Rectal smooth muscle tissue (tissue), 1 donor: ENCODE results near the gene FAM210B.
A peak's percentile ranks its signal among the peaks of the same experiment; 100 is the strongest.

Source experiments
- H3K27ac ChIP-seq: one replicate; pipeline ENCODE4 v1.7.0; 2013; ENCODE audit warnings: low read depth, low read length, inconsistent platforms
- H3K27me3 ChIP-seq: one replicate; pipeline ENCODE4 v1.7.0; 2013; ENCODE audit warnings: low read length; ENCODE audit not compliant: control insufficient read depth, insufficient read depth
- H3K36me3 ChIP-seq: one replicate; pipeline ENCODE4 v1.7.0; 2013; ENCODE audit warnings: low read length; ENCODE audit not compliant: control insufficient read depth, insufficient read depth
- H3K4me1 ChIP-seq: one replicate; pipeline ENCODE4 v1.7.0; 2013; ENCODE audit warnings: low read length; ENCODE audit not compliant: control insufficient read depth, insufficient read depth
- H3K4me3 ChIP-seq: one replicate; pipeline ENCODE4 v1.7.0; 2013; ENCODE audit warnings: low read length
- H3K9ac ChIP-seq: one replicate; pipeline ENCODE4 v1.7.0; 2013; ENCODE audit warnings: low read length

FAM210B gene

DNA sequence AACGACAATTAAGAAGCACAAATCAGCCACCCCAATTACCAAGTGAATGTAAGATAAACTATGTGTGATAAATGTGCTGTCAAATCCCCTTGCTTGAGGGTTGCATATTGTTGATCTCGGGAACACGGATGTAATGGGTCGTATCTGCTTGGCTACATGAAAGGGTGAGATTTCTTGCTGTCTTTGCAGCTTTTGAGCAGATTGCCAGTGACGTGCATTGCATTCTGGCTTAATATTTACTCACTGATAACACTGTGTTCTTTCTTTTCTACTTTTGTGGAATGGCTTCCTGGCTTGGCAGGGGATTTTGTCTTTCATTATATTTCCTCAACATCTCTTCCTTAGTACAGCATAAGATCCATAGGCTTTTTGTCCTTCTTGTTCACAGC, 10.5 kb upstream of the FAM210B start:
- Histone ChIP-seq H3K27me3 (peaks cover 2% of the 10 kb centered on the region), H3K9ac (no peak overlapping the region)

DNA sequence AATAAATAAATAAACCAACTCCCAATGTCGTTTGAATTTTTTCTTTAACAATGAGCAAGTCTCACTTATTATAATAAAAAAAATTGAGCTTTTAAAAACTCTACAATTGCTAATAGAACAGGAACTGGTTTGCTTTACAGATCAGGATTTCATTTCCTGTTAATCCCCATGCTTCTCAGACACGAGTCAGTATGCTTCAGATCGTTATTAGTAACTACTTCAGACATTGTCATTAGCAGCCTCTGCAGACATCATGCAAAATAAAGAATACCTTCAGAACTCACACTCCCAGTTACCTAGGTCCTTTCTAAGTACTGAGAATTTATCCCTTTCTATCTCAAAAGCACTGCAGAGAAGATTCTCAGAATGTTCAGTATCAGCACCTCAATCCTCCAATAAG, 10.0 kb upstream of the FAM210B start:
- H3K9ac ChIP-seq: no peak overlapping the region

More for the DNA sequence above, 10.5 kb upstream of the FAM210B start:
- no peaks in the 10 kb centered on the region for H3K36me3 ChIP-seq
- H3K4me1 ChIP-seq: no peaks in the 10 kb centered on the region
- H3K27ac ChIP-seq: no peak overlapping the region
- H3K4me3 ChIP-seq: no peak overlapping the region

GRCh38 chr20:56350842-56351241, 7.9 kb upstream of the FAM210B start:
- no peaks in the 10 kb centered on the region for H3K36me3 ChIP-seq
- no peak overlapping the region for H3K4me3 ChIP-seq
- H3K27me3 ChIP-seq: peaks cover 2% of the 10 kb centered on the region
- H3K27ac ChIP-seq: no peak overlapping the region
- H3K9ac ChIP-seq: no peak overlapping the region
- no peaks in the 10 kb centered on the region for H3K4me1 ChIP-seq

More for the DNA sequence above, 10.0 kb upstream of the FAM210B start:
- H3K27me3 ChIP-seq: peaks cover 2% of the 10 kb centered on the region
- no peak overlapping the region for H3K27ac ChIP-seq
- no peaks in the 10 kb centered on the region for H3K4me1 ChIP-seq
- H3K4me3 ChIP-seq: no peak overlapping the region
- no peaks in the 10 kb centered on the region for H3K36me3 ChIP-seq

- Histone ChIP-seq H3K27me3 (no peaks in the 10 kb centered on the region), H3K27ac (no peak overlapping the region), H3K4me3 (no peak overlapping the region), H3K36me3 (no peaks in the 10 kb centered on the region), H3K4me1 (no peaks in the 10 kb centered on the region), H3K9ac (no peak overlapping the region)
Observed at GRCh38 chr20:56352345-56353055, 6.3 kb upstream of the FAM210B start.

- H3K27me3 ChIP-seq: no peaks in the 10 kb centered on the region
- H3K4me3 ChIP-seq: no peak overlapping the region
- no peaks in the 10 kb centered on the region for H3K4me1 ChIP-seq
- H3K36me3 ChIP-seq: no peaks in the 10 kb centered on the region
- H3K9ac ChIP-seq: no peak overlapping the region
- H3K27ac ChIP-seq: no peak overlapping the region
Observed at GRCh38 chr20:56353356-56353755, 5.4 kb upstream of the FAM210B start.

DNA sequence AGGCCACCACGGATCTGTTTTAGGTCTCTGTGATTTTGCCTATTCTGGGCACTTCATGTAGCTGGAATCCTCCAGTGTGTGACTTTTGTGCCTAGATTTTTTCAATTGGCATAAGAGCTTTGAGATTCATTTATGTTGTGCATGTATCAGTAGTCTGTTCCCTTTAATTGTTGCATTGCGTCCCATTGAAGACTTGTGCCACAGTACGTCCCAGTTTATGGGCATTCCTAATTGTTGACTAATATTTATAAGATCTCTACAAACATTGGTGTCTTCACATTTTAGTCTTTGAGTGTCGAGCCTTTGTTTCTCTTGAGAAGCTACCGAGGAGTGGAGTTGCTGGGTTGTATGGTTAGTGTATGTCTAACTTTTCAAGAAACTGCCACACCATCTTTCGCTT, 704 bp upstream of the FAM210B start:
- Histone ChIP-seq H3K4me3 (peak overlapping the region; percentile 52), H3K9ac (no peak overlapping the region), H3K4me1 (peaks cover 8% of the 10 kb centered on the region), H3K27ac (no peak overlapping the region), H3K27me3 (no peaks in the 10 kb centered on the region), H3K36me3 (no peaks in the 10 kb centered on the region)

GRCh38 chr20:56359212-56360132, 698 bp downstream of the FAM210B start:
- Histone ChIP-seq H3K4me3 (peak overlapping the region; percentile 71), H3K27ac (peak overlapping the region; percentile 78), H3K27me3 (no peaks in the 10 kb centered on the region), H3K9ac (peak overlapping the region; percentile 3), H3K4me1 (peaks cover 8% of the 10 kb centered on the region), H3K36me3 (no peaks in the 10 kb centered on the region)

DNA sequence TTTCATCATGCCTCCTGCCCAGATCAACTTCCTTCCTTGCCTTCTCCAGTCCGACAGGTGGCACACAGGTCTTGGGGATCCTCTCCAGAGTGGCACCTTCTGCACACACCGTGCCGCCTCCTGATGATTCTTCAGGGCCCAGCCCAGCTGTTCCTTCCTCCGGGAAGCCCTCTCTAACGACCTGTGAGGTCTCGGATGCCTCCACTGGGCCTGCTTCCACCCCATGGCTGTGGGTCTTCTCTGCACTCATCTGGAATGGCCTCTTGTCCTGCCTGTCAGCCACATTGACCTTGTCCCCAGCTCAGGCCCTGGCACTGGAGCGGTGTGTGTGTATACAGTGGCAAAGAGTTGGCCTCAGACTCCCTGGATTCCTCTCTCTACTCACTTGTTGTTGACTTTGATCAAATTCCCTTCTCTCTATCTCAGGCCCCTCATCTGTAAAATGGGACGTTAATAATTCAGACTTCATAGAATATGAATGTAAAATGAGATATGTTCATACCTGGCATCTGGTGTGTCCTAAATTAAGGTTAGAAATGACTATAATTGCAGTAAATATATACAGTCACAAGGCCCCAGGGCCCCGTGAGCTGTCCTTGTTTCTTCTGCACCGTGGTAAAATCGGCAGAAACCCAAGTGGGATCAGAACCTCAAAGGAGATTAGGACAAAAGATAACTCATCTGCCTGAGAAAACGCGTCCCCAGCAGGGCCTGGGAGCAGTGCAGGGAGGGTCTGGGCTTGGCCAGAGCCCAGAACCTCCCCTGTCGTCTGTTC, 1.5 kb downstream of the FAM210B start:
- Histone ChIP-seq H3K27me3 (no peaks in the 10 kb centered on the region), H3K9ac (no peak overlapping the region), H3K36me3 (no peaks in the 10 kb centered on the region), H3K4me1 (peaks cover 8% of the 10 kb centered on the region), H3K27ac (peak overlapping the region; percentile 78), H3K4me3 (peak overlapping the region; percentile 71)

DNA sequence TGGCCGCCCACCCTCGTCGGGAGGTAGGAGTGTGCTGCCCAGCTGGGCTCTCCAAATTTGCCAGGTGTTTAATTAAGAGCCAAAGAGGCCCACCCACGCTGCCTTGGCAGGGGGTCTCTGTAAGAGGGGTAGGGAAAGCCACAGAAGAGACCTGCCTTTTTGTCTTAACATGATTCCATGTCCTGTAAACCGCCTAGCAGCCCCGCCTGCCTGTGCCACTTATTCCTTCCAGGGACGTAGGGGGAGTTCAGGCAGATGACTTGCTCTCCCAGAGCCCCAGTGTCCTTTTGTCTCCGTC, 2.1 kb downstream of the FAM210B start:
- Histone ChIP-seq H3K27me3 (no peaks in the 10 kb centered on the region), H3K9ac (no peak overlapping the region), H3K4me1 (peaks cover 8% of the 10 kb centered on the region), H3K27ac (no peak overlapping the region), H3K4me3 (no peak overlapping the region), H3K36me3 (no peaks in the 10 kb centered on the region)

DNA sequence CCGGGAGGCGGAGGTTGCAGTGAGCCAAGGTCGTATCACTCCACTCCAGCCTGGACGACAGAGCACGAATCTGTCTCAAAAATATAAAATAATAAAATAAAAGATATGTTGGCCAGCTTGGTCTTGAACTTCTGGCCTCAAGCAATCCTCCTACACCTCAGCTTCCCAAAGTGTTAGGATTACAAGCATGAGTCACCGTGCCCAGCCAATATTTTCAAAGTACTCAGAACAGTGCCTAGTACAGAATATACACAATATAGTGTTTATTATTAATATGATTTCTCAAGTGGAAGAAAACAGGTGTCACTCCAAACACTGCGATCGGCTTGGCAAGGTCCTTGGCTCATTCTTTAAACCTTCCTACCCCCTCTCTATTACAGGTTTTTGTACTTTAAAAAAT, 3.1 kb downstream of the FAM210B start:
- no peak overlapping the region for H3K4me3 ChIP-seq
- H3K27me3 ChIP-seq: no peaks in the 10 kb centered on the region
- H3K27ac ChIP-seq: no peak overlapping the region
- H3K36me3 ChIP-seq: no peaks in the 10 kb centered on the region
- no peak overlapping the region for H3K9ac ChIP-seq
- peaks cover 8% of the 10 kb centered on the region for H3K4me1 ChIP-seq

DNA sequence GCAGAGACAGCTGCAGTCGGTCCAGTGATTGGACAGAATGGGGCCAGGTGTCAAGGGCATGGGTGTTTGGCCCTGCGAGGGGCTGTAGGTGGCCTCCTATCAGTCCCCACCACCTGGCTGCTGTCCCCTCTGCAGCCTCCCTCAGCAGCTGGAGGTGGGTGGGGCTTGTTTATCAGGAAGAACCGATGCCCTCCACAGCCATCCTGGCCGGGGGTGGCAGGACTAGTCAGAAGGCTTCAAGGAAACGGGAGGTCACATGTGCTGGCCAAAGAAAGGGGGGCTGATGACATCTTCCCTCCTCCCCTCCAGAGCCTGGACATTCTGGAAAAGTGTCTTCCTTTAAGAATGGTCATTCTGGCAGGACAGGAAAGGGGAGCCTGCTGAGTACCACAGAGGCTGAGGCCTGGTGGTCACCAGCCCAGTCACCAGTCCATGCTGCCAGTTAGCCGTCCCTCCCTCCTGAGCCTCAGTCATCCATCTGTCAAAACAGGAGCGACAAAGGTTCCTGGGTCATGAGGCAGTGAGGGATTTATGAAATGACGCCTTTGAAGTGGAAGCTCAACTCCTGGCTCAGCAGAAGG, 4.1 kb downstream of the FAM210B start:
- no peak overlapping the region for H3K27ac ChIP-seq
- H3K9ac ChIP-seq: no peak overlapping the region
- peaks cover 8% of the 10 kb centered on the region for H3K4me1 ChIP-seq
- no peak overlapping the region for H3K4me3 ChIP-seq
- no peaks in the 10 kb centered on the region for H3K36me3 ChIP-seq
- no peaks in the 10 kb centered on the region for H3K27me3 ChIP-seq

- Histone ChIP-seq H3K27me3 (no peaks in the 10 kb centered on the region), H3K36me3 (no peaks in the 10 kb centered on the region), H3K9ac (no peak overlapping the region), H3K4me1 (peaks cover 8% of the 10 kb centered on the region), H3K4me3 (no peak overlapping the region), H3K27ac (no peak overlapping the region)
Observed at GRCh38 chr20:56363491-56363890, 4.7 kb downstream of the FAM210B start.
